HL-60/S4 treated with retinoic acid at 250 ng/mL for 4 days and 3 days (cell line): ENCODE data around the gene FRG2.
"Not testable (repeated sequence)": the region's sequence is repeated elsewhere in the genome, so short reads cannot be mapped to it uniquely, and the experiment has no call there.

Experiments
- in situ Hi-C: fragments of 300-500 bp; cut with MboI; formaldehyde crosslinking; loops from 2 replicates; pipeline ENCODE4 v1.7.0; 2022; ENCODE audit warnings: low sequenced_read_pairs

FRG2 gene

GRCh38 chr4:190027156-190027555, at the start of gene FRG2:
Gene FRG2, minus strand, starts transcription at chr4:190027256. Its CDS starts 52 bp downstream, at chr4:190027204.
- in situ Hi-C loops: not testable (repeated sequence)

- in situ Hi-C loops: not testable (repeated sequence)
Observed at GRCh38 chr4:190068351-190068750, 41.3 kb upstream of the FRG2 start.

- in situ Hi-C loops: not testable (repeated sequence)
Observed at GRCh38 chr4:190064805-190065204, 37.7 kb upstream of the FRG2 start.

- in situ Hi-C loops: not testable (repeated sequence)
Observed at GRCh38 chr4:190064342-190064741, 37.3 kb upstream of the FRG2 start, which contains the start of gene DBET. Gene DBET, plus strand, starts transcription at chr4:190064502.

- in situ Hi-C loops: not testable (repeated sequence)
Observed at GRCh38 chr4:190058997-190059396, 31.9 kb upstream of the FRG2 start.

DNA sequence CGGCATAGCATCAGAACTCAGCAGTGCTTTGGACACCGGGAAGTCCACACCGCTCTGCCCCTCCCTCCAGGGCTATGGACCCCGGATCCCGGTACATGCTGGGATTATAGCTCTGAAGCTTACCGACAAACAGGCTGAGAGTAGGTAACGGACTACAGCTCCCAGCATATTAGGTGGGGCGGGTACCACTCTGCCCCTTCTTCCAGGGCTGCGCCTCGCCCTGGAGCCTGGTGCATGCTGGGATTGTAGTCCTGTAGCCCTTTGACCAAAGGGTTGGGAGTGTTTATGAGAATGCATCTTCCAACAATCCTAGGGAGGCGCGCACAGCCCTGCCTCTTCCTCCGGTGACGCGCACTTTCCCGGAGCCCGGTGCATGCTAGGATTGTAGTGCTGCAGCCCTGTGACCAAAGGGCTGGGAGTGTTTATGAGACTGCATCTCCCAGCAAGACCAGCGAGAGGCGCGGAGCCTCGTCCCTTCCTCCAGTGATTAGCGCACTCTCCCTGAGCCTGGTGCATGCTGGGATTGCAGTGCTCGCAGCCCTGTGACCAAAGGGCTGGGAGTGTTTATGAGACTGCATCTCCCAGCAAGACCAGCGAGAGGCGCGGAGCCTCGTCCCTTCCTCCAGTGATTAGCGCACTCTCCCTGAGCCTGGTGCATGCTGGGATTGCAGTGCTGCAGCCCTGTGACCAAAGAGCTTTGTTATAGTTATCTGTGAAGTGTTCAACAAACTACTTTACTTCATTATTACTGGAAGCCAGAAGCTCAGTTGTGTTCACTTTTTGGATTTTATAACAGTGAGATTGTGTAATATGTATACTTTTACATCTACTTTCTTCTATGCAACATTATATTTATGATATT, 22.6 kb upstream of the FRG2 start:
- in situ Hi-C loops: not testable (repeated sequence)

DNA sequence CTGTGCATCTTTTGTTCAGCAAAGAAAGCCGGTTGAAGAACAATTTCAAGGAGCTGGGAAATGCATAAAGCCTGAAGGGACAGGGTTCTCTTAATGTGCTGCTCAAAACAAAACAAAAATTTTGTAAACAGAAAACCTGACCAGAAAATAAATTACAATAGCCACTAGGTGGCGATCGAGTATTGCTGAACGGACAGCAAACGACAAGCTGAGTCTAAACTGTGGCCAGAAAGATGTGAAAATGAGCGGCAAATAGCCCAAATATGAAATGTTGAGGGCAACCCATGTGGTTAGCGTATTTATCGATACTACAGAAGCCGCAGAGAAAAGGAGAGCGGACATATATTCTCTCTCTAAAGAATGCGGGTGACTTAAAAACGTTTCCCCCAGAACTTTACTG, 20.6 kb upstream of the FRG2 start:
- in situ Hi-C loops: not testable (repeated sequence)

DNA sequence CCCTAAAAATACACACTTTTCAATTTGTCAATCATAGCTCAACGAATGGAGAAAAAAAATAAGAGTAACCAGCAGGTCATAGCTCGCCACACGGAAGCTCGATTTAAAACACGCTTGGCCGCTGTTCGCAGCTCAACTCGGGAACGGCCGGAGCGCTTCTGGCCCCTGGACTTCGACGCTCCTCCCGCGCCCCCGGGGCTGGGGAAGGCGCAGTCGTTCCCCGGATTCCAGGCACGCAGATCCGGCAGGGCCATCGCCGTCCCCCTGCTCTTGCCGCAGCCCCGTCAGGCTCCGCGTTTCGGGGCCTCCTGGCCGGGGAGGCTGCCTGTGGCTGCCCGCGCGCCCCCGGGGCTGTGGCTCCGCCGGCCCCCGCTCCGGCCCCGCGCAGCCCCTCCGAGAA, 13.8 kb upstream of the FRG2 start:
- in situ Hi-C loops: not testable (repeated sequence)

DNA sequence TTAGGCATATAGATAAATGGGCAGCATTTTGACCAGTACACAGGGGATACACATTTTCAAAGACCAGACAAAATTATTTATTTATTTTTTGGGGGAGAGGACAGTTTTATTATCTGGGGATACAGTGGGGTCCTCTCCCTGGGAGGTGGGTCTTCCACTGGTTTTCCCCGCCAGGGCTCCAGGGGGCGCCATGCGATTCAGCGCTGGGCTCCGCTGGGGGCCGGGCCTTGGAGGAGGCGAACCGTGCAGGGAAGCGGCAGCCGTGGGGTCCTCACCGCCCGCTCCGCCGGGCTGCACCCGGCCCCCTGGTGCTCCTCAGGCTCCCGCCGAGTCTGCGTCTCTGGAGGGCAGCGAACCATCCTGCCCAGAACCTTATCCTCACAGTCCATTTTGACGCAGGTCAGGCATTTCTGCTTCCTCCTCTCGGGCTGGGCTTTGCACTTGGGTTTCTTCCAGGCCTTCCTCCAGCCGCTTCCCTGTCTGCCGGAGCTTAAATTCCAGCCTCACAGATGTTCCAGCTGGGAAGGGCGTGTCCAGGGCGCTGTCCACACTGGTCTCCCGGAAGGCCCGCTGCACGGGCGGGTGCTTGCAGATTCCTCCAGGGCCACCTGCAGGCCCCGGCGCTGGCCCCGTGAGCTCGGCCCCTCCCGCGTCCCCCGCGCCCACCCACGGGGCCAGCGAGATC, 10.8 kb upstream of the FRG2 start:
- in situ Hi-C loops: not testable (repeated sequence)

GRCh38 chr4:190031264-190031663, 4.2 kb upstream of the FRG2 start:
- in situ Hi-C loops: not testable (repeated sequence)

GRCh38 chr4:190022614-190023281, 4.3 kb downstream of the FRG2 start:
- in situ Hi-C loops: not testable (repeated sequence)

- in situ Hi-C loops: not testable (repeated sequence)
Observed at GRCh38 chr4:190021973-190022372, 5.1 kb downstream of the FRG2 start.

DNA sequence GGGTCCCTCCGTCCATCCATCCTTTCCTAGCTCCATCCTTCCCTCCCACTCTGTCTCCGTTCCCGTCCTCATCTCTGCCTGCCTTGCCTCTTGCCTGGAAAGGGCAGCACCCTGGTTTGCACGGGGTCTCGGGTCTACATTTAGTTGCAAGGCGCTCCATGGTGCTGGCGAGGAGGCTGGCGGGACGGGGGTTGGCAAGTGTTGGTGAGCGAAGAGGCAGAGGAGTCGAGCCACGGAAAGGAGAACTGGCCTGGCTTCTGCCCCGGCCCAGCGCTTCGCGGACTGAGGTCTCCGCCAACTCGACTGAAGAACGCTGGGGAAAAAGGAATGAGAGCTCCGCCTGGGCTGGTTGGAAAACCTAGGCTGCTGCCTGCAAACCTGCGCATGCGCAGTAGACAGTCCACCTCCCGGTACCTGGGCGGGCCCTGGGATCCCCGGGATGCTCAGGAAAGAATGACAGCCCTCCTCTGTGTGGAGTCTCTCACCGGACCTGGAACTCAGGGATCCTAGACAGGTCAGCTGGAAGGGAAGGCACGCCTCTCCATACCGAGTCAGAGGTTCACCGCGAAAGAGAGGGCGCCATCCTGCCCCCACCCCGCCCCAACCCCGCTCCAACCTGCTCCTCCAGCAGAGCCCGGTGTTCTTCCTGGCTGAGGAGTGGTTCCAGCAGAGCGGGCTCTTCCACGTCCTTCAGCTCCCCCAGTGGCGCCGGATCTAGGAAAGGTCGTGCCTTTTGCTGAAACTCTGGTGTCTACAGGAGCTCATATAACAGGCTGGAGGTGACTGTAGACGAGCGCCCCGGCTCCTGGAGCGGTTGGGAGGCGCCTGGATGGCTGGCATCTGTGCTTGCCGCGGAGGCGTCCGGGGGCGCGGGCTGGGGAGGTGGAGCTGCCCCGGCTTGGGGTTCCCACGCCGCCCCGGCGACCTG, 6.0 kb downstream of the FRG2 start:
- in situ Hi-C loops: no loop called here

DNA sequence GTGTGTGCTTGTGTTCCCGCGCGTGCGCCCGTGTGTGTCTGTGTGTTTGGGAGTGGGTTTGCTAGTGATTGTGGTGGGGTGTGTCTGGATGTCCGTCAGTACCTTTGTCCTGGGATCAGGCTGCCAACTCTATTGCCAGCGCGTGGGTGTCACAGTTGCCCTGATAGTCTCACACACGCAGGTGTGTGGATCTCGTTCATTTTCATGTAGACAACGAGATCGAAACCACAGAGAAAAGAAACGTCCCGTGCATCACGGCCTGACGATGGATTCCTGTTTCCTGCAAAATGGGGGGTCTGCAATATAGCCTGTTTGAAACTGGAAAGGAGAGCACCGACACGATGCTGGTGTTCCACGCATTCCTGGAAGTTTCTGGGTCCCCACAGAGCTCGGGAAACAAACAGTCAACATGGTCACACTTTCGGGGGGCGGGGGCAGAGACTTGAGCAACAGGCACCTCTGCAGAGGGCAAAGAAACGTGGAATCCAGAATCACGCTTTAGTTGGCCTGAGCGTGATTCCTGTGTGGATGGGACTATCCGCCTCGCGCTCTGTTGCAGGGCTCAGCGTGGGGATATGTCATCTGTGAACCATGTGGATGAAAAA, 7.1 kb downstream of the FRG2 start:
- in situ Hi-C loops: not testable (repeated sequence)

DNA sequence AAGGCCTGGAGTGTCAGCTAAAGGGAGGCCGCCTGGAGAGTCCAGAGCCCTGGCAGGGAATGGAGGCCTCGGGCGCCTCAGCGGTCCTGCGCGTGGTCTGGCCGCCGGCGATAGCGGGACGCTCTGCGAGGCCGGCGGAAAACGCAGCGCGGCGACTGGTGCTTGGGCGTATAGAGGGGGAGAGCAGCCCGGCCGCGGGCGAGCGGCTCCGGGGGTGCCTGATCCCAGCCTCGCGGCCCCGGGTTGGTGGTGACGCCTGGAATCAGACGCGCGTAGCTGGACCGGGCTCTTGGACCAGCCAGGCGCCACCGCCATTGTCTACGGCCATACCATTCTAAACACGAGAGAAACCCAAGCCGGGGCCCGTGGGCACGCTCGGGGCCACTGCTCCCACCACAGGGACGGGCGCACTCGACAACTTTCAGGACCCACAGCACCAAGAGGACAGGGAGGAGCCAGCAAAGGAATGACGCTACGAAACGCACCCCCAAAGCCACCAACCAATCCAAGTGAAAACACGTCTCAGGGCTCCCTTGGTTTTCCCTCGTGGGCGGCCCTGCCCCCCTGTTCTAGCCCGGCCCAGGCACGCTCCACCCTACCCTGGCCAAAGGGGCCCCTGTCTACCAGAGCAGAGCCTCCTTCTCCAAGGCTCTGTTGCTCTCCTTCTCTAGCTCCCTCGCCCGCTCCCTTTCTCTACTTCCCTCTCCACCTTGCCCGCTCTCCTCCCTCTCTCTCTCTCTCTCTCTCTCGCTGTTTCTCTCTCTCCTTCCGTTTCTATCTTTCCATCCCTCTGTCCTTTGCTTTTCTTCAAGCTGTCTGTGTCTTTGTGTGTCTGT, 7.8 kb downstream of the FRG2 start:
- in situ Hi-C loops: no loop called here

DNA sequence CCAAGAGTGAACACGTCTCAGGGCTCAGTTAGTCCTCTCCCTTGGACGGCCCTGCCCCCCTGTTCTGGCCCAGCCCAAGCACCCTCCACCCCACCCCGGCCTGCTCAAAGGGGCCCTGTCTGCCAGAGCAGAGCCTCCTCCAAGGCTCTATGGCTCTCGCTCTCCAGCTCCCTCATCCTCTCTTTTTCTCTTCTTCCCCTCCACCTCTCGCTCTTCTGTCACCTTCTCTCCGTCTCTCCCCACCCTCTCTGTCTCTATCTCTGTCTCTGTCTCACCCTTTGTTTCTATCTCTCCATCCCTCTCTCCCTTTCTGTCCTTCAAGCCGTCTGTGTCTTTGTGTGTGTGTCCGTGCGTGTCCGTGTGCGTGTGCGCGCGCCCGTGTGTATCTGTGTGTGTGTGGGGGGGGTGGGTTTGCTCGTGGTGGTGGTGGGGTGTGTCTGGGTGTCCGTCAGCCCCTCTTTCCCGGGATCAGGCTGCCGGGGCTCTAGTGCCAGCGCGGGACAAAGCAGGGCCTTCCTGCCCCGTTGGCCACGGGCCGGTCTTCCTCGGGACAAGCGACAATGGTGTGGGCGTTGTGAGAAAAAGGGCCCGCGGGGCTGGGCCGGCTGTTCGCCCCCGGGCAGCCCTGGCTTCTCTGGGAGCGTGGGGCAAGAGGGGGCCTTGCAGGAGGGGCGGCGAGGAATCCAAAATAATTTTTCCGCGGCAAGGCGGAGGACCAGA, 8.7 kb downstream of the FRG2 start:
- in situ Hi-C loops: no loop called here

DNA sequence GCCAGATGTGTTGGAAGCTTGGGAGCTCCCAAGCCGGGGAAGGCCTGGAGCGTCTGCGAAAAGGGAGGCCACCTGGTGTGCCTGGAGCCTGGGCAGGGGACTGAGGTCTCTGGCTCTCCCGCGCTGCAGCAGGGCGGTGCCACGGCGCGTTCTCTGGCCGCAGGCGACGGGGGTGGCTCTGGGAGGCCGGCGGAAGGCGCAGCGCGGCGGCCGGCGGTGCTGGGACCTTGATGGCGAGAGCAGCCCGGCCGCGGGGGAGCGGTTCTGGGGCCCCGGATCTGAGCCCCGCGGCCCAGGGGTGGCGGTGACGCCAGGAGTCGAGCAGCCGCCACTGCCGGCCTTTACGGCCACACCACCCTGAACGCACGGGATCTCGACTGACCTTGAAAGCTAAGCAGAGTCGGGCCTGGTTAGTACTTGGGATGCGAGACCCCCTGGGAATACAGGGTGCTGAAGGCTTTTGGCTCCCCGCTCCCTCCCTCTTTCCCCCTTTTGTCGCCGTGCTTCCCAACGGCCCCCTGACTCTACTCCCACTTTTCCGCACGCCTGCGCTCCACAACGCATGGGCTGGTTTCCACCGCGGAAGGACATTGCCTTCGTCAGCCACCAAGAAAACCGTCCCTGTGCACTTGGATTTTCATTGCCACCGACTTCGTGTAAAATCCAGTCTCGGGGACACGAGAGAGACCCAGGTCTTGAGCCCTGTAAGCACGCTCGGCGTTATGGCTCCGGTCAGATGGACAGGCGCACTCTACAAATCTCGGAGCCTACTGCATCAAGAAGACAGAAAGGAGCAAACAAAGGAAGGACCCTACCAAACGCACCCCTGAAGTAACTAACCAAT, 9.5 kb downstream of the FRG2 start:
- in situ Hi-C loops: no loop called here
